ENCODE measurements around the gene AGAP1.

The AGAP1 gene

GRCh38 chr2:235573331-235574221, 79.7 kb downstream of the AGAP1 start:
- FAIRE-seq = no peak

GRCh38 chr2:235575431-235575830, 81.6 kb downstream of the AGAP1 start:
- FAIRE-seq = no peak

DNA sequence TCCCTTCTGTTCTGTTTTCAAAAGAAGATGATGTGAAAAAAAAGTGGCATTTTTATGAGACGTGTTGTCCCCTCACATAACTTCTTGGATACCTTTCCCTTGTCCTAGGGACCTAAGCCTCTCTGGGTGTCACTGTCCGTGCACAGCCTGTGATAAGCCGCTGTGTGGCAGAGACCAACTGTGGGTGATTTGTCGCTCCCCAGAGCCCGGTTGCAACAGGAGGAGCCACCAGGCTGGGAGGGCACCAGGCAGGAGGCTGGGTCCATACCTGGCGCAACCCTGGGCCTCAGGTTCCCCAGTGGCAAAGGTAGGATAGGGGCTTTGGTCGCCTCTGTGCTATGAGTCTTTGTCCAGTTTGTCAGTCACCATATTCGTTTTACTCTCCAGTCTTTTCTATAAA, 82.1 kb downstream of the AGAP1 start:
- no peak for FAIRE-seq

DNA sequence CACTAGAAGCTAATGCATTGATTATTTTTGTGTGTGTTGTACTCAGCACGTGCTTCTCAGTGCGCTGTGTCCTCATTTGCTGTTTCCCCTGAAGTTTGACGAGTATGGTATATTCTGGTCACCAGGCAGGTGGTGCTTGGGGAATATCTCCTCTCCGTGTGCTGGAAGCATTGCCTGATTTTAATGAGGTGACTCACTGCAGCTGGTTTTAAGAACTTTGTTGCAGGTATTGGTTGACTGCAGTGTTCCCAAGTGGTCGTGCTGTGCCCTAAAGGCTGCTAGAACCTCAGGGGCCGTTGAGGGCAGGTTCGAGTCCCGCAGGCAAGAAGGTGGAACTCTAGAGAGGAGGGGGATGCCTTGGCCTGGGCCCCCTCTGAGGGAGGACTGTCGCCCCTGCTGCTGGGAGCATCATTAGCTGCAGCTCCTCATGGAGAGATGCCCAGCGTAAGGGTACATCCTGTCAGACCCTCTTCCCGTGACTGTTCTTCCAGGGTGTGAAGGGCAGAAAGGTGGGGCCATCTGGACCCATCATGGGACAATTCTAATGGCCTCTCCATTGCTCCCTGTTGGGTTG, 82.6 kb downstream of the AGAP1 start:
- no peak for FAIRE-seq

DNA sequence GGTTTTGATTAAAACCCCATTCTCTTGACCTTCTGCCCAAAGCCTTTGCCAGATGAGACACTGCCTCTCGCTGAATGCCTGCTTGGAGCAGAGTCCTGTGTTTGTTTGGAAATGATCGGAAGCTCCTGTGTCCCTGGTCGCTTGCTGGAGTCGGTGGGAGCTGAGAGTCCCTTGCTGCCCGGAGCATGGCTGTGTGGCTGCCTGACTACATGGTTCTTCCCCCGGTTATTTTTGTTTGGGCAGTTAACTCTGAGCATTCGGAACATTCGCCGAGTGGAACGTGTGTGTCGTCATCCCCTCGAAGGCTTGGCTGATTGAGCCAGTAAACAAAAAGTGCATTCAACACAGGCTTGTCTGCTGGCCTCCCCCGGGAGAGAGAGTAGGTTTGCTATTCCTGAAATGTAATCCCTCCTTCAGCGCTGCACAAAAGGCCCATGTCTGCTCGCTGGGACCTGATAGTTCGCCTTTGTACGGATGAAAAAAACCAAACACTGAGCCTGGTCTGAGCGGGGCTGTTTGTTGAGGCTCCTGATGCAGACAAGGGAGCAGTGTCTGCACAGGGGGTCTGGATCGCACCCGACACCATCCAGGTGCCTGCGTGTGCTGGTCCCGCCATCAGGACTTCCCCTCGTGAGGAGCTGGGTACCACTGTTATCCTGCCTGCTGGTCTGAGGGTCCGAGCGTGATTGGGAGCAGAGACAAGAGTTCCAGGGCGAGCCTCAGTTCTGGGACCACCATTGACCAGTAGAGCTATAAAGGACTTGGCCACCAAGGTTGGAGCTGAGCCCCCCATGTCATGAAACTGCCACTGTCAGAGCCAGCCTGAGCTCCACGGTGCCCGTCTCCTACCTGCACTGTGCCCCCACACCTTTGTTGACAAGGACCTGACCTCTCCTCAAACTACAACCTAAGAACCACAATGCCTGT, 83.8 kb downstream of the AGAP1 start:
- no peak for FAIRE-seq

DNA sequence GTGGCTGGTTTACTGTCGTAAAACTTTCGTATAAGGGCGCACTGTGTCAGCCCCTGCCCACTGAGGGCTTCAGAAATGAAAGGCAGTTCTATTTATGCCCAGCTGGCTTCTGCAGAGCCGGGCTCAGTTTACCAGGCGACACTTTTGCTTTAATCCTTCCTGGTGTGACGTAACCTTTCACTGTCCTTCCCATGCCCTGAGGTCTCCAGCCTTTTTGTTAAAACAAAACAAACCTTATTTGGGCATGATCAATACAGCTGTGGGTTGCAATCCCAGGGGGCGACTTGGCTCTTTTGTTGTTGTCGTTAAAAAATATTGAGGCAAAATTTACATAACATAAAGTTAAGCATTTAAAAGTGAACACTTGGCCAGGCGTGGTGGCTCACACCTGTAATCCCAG, 85.3 kb downstream of the AGAP1 start:
- FAIRE-seq = no peak

DNA sequence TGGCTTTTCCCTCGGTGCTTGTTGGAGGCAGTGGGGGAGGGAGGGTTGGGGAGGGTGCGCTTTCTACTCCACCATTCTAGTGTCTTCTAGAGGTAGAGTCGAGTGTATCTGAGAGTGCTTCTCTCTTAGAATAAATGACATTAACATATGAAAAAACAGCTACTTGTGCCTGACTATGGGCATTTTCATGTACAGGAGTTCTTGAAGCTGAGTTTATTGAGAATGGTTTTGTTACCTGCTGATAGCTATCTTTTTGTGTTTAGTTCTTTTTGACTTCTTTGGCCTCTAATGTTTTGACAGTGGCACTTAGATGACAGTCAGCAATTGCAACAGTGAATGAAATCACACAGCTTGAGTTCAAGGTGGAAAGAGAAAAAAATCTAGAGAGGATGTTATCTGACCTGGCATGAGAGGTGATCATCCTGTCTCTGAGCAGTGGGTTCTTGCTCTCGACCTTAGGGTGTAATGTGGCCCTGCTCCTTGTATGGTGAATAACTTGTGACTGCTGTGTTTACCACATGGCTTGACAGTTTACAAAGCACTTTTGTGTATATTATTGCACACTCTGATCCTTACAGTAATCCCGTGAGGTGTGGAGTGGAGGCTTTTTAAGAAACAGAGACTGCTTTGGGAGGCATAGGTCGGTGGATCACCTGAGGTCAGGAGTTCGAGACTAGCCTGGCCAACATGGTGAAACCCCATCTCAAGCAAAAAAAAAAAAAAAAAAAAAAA, 86.7 kb downstream of the AGAP1 start:
- FAIRE-seq = no peak

DNA sequence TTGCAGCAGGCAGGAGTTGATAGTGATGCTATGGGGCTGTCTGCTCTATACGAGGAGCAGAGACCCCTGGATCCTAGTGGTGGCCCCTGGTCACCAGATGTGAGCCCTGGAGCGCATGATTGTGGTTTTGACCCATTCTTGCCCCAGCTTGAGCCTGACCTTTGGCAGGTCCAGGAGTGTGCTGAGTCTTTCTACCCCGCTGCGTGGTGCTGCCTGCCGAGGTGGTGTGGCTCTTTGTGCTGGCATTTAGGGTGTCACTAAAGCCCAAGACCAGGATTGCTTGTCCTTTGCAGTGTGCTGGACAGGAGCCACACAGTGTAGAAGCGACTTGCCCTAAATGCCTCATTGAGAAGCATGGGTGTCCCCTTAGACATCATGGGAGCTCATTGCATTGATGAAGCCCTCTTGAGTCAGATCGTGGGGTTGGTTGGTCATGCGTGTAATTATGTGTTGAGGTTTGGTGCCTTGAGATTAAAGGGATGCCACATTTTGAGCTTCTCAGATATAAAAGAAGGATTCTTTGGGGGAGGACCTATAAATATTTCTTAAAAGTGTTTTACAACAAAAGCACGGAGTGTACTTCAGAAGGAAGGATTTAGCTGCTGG, 88.3 kb downstream of the AGAP1 start:
- FAIRE-seq = no peak

DNA sequence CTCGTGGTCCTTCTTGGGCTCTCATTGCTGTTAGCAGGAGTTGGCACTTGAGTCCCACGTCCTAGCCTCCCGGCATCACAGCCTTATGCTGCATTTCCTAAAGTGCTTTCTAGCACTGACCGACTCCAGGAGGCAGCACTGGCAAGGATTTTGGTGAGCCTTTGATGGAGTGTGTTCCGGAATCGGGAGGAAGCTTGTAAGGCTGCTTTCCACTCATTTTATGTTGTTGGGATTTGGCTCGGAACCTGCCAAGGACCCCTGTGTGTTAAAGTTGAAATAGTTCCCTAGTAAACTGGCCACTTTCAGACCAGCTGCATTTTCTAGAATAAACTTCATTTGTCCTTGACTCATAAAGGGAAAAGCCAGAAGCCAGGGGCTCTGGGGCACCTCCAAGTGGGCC, 88.9 kb downstream of the AGAP1 start:
- no peak for FAIRE-seq

DNA sequence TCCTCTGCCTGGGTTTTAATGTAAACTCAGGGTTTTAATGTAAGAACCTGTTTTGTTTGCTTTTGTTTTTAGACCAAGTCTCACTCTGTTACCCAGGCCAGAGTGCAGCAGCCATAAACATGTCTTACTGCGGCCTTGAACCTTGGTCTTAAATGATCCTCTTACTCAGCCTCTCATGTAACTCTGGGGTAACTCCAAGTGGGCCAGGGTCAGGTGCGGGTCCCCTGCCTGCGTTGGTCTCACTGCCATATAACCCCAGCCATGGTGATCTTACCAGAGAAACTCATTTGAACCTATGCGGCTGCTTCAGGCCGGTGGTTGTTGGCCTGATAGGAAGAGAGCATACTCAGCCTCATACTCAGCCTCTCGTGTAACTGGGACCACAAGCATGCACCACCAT, 89.3 kb downstream of the AGAP1 start:
- FAIRE-seq = no peak

DNA sequence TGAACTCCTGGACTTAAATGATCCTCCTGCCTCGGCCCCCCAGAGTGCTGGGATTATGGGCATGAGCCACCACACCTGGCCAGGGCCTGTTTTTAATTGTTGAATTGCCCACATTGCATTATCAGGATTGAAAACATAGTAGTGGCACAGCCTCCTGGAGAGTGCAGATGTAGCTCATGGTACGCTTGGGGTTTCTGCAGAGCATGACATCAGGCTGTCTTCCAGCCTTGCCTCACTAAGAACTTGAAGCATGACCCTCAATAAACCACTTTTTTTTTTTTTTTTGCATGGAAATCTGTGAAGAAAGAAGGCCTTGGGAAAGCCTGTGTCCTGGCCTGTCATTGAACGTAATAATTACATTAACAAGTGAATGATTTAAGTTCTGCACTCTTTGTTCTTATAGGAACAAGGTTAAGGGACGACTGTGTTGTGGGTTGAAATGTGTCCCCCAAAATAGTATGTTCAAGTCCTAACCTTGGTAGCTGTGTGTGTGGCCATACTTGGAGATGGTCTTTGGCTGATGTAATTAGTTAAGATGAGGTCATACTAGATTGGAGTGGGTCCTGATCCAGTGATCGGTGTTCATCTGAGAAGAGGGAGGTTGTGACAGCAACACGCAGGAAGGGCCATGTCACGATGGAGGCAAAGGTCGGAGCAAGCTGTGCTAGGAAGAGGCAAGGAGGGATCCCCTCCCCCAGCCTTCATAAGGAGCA, 90.2 kb downstream of the AGAP1 start:
- no peak for FAIRE-seq

DNA sequence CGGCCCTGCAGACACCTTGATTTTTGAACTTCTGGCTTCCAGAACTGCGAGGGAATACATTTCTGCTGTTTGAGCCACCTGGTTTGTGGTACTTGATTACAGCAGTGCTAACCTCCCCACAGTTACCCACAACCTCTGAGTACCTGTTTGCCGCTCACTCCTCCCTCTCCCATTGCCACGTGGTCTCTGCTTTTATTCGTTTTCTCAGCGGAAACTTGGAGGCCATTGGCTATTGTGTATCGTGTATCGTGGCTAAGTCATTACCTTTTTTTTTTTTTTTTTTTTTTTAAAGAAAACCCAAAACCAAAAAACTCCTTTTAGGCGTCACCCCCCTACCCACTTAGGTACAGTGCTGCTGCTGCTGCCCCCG, 90.8 kb downstream of the AGAP1 start:
- no peak for FAIRE-seq

GRCh38 chr2:235587202-235587601, 93.4 kb downstream of the AGAP1 start:
- no peak for FAIRE-seq

DNA sequence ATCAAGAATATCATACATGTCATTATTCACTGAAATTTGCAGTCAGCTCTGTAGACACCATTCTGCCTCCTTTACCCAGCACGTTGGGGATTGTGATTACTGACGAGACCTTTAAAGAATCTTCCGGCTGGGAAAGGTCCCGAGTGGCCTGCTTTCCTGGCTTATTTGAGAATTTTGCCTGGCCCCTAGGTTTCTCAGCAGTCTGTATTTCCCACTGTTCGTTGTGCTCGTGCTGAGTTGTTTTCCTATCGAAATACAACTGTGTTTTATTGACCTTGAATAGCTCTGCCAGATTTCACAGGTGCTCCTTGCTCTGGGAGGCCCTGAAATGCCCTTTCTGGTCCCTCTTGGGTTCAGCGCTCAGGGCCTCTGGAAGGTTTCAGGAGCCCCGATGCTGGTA, 94.9 kb downstream of the AGAP1 start:
- FAIRE-seq = no peak

DNA sequence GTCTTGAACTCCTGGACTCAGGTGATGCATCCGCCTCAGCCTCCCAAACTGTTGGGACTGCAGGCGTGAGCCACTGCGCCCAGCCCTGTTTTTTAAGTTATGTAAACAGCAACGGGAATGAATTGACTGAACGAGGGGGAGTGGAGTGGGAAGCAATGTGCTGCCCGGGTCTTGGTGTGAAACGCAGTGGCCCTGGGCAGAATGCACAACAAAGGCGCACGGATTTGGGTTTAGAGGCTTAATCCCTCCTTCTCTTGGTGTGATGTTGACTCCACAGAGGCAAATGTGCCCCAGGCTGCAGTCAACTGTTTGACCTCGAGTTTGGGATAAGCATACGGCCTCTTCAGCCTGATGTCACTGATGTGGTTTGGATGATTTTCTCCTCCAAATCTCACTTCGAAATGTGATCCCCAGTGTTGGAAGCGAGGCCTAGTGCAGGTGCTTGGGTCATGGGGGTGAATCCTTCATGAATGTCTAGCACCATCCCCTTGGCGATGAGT, 97.4 kb downstream of the AGAP1 start:
- FAIRE-seq = no peak

DNA sequence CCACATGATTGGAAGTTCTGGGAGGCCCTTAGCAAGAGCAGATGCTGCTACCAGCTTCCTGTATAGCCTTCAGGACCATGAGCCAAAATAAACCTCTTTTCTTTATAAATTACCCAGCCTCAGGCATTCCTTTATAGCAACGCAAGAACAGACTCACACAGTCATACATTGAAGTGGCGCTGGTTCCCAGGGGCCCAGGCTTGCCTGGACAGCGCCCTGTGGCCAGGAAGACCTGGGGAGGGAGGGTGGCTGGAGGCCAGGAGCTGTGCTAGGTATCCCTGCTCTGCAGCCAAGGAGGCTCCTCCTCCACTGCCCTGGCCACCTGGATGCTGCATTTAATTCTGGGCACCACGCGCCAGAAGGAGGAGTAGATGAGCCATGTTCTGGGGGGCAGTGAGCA, 98.1 kb downstream of the AGAP1 start:
- no peak for FAIRE-seq

DNA sequence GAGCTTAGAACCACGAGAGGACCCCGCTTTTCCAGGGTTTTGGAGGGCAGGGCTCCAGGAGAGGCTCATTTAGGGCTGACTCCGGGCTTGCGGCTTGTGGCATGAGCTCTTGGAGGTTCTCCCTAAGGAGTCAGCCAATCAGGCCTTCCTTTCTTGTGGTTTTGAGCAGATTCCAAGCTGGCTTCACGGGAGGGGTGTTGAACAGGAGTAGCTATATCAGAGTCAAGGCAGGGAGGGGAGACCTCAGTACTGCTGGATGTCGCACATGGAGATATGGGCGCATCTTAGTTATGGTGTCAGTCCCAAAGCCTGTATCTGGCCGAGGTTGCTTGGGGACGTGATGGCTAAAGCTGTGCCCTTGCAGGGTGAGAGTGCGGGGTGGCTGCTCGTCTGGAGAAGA, 98.6 kb downstream of the AGAP1 start:
- FAIRE-seq = no peak

- FAIRE-seq = no peak
These were observed 99.0 kb downstream of the AGAP1 start for GRCh38 chr2:235592836-235593235.

DNA sequence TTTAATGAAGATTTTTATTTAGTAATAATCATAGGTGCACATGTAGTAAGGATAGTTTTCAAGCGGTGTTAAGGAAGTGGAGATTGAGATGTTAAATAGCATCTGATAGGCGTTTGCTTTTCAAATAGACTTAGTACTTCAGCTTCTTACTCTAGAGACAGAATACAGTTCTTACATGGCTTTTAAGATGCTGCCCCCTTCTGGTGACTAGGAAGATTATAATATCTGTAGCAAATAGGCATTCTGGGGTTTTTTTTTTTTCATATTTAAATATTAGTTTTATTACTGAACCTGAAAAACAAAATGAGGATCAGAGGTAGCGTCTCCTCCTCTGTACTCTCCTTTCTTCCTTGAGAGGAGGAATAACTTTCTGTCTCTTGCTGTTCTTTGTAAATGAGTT, 100.2 kb downstream of the AGAP1 start:
- FAIRE-seq = peak; percentile 98

DNA sequence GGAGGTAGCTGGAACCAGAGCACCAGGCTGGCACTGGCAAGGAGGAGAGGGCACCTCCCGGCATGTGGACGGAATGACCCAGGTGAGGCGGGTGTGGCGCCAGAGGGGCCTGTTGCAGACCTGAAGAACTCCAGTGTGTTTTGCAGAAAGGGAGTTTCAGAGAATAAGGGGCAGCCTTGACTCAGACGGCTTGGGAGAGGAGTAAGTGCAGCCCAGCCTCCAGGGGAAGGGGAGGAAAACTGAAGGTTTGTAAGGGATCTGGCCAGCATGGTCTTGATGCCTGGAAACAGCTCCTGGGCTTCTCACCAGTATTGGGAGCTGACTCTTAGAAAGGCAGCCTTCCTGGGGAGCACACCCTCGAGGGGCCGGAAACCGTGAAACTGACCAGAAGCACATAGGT, 101.1 kb downstream of the AGAP1 start:
- FAIRE-seq = no peak

DNA sequence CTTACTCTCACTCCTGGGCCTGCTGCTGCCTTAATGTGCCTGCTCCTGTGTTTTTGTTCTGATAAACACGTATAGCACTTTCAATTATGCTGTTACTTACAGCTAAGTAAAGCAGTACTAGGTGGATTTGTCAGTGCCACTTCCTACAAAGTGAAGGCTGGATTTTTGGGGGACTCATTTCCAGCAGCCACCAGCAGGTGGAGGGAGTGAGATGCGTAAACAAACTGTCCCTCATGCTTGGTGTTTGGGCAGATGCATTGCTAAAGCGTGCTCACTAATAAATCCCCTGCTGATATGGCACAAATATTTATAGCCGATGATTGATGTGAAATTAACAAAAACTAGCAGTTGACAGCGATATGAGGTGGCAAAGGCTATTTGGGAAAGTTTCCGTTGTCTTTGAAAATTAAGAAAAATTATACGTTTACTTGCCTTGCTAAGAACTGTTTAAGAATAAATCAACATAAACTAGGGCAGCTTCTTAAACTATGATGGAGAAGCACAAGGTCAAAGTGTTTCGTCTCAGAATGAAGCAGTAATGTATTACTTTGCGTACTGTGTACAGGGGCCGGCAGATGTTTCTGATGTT, 101.7 kb downstream of the AGAP1 start:
- FAIRE-seq = peak; percentile 76
